OCI-LY7 (cell line): ENCODE data around the gene ARHGAP26. TPM values are rescaled to one million over a fixed set of nuclear protein-coding genes. Genes with fewer than 3 reads are reported as not detected.

Experiments used
- BruUV-seq: library from RNA; stranded (reverse); fragments of 400-500 nt; replicated peaks from 2 replicates; lab custom pipeline; 2021; lab: Mats Ljungman, UMichigan
- CTCF ChIA-PET: fragments of 300-600 bp; sonication (Branson Sonifier 250); formaldehyde crosslinking; loops from one replicate; lab custom pipeline; 2022; ENCODE audit warnings: antibody characterized with exemption; ENCODE audit not compliant: unreplicated experiment; lab: Charles Lee
- POLR2A ChIA-PET: fragments of 300-600 bp; sonication (Branson Sonifier 250); formaldehyde crosslinking; loops from one replicate; lab custom pipeline; 2022; ENCODE audit warnings: antibody characterized with exemption; lab: Charles Lee
- DNase-seq: peaks from one replicate; pipeline ENCODE4 v3.0.0-alpha.2; 2015; ENCODE audit warnings: low spot score
- H2AFZ ChIP-seq: fragments of 200-600 bp; sonication (generic), shearing (Covaris generic); 2 replicates; pipeline ENCODE4 v1.6.1; 2014; ENCODE audit warnings: mild to moderate bottlenecking, antibody characterized with exemption, low read length, moderate library complexity
- H3K27ac ChIP-seq: fragments of 200-600 bp; sonication (generic); 2 replicates; pipeline ENCODE4 v1.5.1; 2014; ENCODE audit warnings: mixed run types, low read depth, mild to moderate bottlenecking, moderate library complexity, low read length, inconsistent platforms; ENCODE audit not compliant: poor library complexity, severe bottlenecking
- H3K36me3 ChIP-seq: fragments of 200-600 bp; sonication (generic); 2 replicates; pipeline ENCODE4 v1.6.1; 2014; ENCODE audit warnings: mild to moderate bottlenecking, antibody characterized with exemption, low read length, moderate library complexity, mixed read lengths; ENCODE audit not compliant: insufficient read depth
- H3K4me1 ChIP-seq: fragments of 200-600 bp; sonication (generic); 2 replicates; pipeline ENCODE4 v1.5.1; 2014; ENCODE audit warnings: mild to moderate bottlenecking, low read length; ENCODE audit not compliant: insufficient read depth, poor library complexity, severe bottlenecking
- H3K4me2 ChIP-seq: fragments of 200-600 bp; sonication (generic); 2 replicates; pipeline ENCODE4 v1.6.1; 2014; ENCODE audit warnings: mild to moderate bottlenecking, low read length
- H3K4me3 ChIP-seq: fragments of 200-600 bp; sonication (generic); 2 replicates; pipeline ENCODE4 v1.5.1; 2014; ENCODE audit warnings: mild to moderate bottlenecking, low read depth, low read length; ENCODE audit not compliant: poor library complexity, severe bottlenecking
- H3K79me2 ChIP-seq: fragments of 200-600 bp; sonication (generic); 2 replicates; pipeline ENCODE4 v1.6.1; 2016; ENCODE audit warnings: low read depth, mild to moderate bottlenecking, low read length, moderate library complexity, mixed read lengths; ENCODE audit not compliant: insufficient read depth
- H3K9me2 ChIP-seq: fragments of 200-600 bp; sonication (generic); 2 replicates; pipeline ENCODE4 v1.6.1; 2016; ENCODE audit warnings: mild to moderate bottlenecking, low read length, mixed read lengths; ENCODE audit not compliant: insufficient read depth
- H3K9me3 ChIP-seq: fragments of 200-600 bp; sonication (generic); 2 replicates; pipeline ENCODE4 v1.6.1; 2014; ENCODE audit warnings: mild to moderate bottlenecking, mixed run types, low read length, mixed read lengths
- H4K20me1 ChIP-seq: fragments of 200-600 bp; sonication (generic); 2 replicates; pipeline ENCODE4 v1.6.1; 2014; ENCODE audit warnings: mild to moderate bottlenecking, antibody characterized with exemption, low read length, moderate library complexity, mixed read lengths; ENCODE audit not compliant: insufficient read depth
- CTCF ChIP-seq: fragments of 200-600 bp; sonication (generic); conservative IDR thresholded peaks from 2 replicates; pipeline ENCODE4 v1.5.1; 2014; ENCODE audit warnings: mild to moderate bottlenecking, antibody characterized with exemption, low read length, moderate library complexity, mixed read lengths
- EZH2phosphoT487 ChIP-seq: fragments of 200-600 bp; sonication (generic); IDR thresholded peaks from 2 replicates; pipeline ENCODE4 v1.6.1; 2018; ENCODE audit warnings: low read depth, borderline replicate concordance, mild to moderate bottlenecking, mixed run types, antibody characterized with exemption, low read length, moderate library complexity, mixed read lengths
- intact Hi-C: fragments of 100-400 bp; cut with micrococcal nuclease; formaldehyde crosslinking; loops from one replicate; pipeline ENCODE4 v1.10.0; 2022; ENCODE audit not compliant: unreplicated experiment
- total RNA-seq, 2 experiments: library from RNA; depleted of rRNA in 1 of 2; stranded (reverse); fragments of >200 nt in 1 of 2; shearing (Covaris generic) in 1 of 2; gene quantifications; 2 replicates each; pipeline ENCODE4 v1.2.3, GENCODE V29; 2014 to 2022

The ARHGAP26 gene
- total RNA-seq, 2 experiments from 2014 or later: 7.0 to 19.1 TPM

GRCh38 chr5:143259254-143259605, 489.1 kb downstream of the ARHGAP26 start:
- Histone ChIP-seq H3K9me2 (no peaks in the 10 kb centered on the region), H3K4me2 (no peak overlapping the region), H3K27ac (no peak overlapping the region), H2AFZ (no peak overlapping the region), H3K36me3 (no peaks in the 10 kb centered on the region), H4K20me1 (no peaks in the 10 kb centered on the region), H3K4me1 (no peaks in the 10 kb centered on the region), H3K9me3 (no peaks in the 10 kb centered on the region), H3K79me2 (no peaks in the 10 kb centered on the region), H3K4me3 (no peak overlapping the region)
- ChIA-PET POLR2A (no interaction called here), CTCF (no interaction called here)
- intact Hi-C loops: no loop called here
- DNase-seq: no peak
- no TSS peak for BruUV-seq
- TF ChIP-seq EZH2phosphoT487 (no peak), CTCF (no peak)

GRCh38 chr5:143261748-143262392, 491.7 kb downstream of the ARHGAP26 start:
- Histone ChIP-seq H3K36me3 (no peaks in the 10 kb centered on the region), H3K4me3 (no peak overlapping the region), H3K4me2 (no peak overlapping the region), H3K79me2 (no peaks in the 10 kb centered on the region), H2AFZ (no peak overlapping the region), H4K20me1 (no peaks in the 10 kb centered on the region), H3K9me3 (peaks cover 5% of the 10 kb centered on the region), H3K4me1 (no peaks in the 10 kb centered on the region), H3K9me2 (no peaks in the 10 kb centered on the region), H3K27ac (no peak overlapping the region)
- no TSS peak for BruUV-seq
- no peak for DNase-seq
- POLR2A ChIA-PET: interaction anchor here (1.3 kb wide), 1 partner anchor 16 kb away, joined by 3 read pairs; no protein-coding TSS in a partner anchor
- intact Hi-C loops: no loop called here
- TF ChIP-seq EZH2phosphoT487 (no peak), CTCF (no peak)
- CTCF ChIA-PET: no interaction called here

GRCh38 chr5:143262393-143263174, 492.4 kb downstream of the ARHGAP26 start:
- H3K9me2 ChIP-seq: no peaks in the 10 kb centered on the region
- no peaks in the 10 kb centered on the region for H3K4me1 ChIP-seq
- DNase-seq: no peak
- intact Hi-C loops: no loop called here
- H3K27ac ChIP-seq: no peak overlapping the region
- H3K4me3 ChIP-seq: no peak overlapping the region
- no peak overlapping the region for H2AFZ ChIP-seq
- no TSS peak for BruUV-seq
- TF ChIP-seq EZH2phosphoT487: no peak
- no peak for TF ChIP-seq CTCF
- peaks cover 10% of the 10 kb centered on the region for H3K9me3 ChIP-seq
- POLR2A ChIA-PET: no interaction called here
- H3K36me3 ChIP-seq: no peaks in the 10 kb centered on the region
- CTCF ChIA-PET: no interaction called here
- H3K4me2 ChIP-seq: no peak overlapping the region
- H3K79me2 ChIP-seq: no peaks in the 10 kb centered on the region
- H4K20me1 ChIP-seq: no peaks in the 10 kb centered on the region
